Measurements from ENCODE around the gene YIPF2.

DNA sequence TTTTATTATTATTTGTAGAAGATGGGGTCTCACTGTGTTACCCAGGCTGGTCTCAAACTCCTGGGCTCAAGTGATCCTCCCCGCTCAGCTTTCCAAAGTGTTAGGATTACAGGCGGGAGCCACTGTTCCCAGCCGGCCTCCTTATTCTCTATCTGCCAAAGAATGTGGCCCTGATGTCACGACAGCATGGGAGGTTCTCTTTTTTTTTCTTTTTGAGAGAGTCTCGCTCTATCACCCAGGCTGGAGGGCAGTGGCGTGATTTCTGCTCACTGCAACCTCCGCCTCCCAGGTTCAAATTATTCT lies 33.6 kb downstream of the YIPF2 start:
- TF ChIP-seq POLR2A (IDR thresholded peaks at IDR 0.05) = no peak
- TF ChIP-seq, protein P1, sequence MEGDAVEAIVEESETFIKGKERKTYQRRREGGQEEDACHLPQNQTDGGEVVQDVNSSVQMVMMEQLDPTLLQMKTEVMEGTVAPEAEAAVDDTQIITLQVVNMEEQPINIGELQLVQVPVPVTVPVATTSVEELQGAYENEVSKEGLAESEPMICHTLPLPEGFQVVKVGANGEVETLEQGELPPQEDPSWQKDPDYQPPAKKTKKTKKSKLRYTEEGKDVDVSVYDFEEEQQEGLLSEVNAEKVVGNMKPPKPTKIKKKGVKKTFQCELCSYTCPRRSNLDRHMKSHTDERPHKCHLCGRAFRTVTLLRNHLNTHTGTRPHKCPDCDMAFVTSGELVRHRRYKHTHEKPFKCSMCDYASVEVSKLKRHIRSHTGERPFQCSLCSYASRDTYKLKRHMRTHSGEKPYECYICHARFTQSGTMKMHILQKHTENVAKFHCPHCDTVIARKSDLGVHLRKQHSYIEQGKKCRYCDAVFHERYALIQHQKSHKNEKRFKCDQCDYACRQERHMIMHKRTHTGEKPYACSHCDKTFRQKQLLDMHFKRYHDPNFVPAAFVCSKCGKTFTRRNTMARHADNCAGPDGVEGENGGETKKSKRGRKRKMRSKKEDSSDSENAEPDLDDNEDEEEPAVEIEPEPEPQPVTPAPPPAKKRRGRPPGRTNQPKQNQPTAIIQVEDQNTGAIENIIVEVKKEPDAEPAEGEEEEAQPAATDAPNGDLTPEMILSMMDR (IDR thresholded peaks at IDR 0.05) = no peak
